HG03342 (cell line): ENCODE results near the gene DNAJB8.

Source experiments
- ATAC-seq: cut with Tn5 transposase; IDR thresholded peaks from one replicate; pipeline ENCODE4 v1.9.1; 2021; ENCODE audit warnings: mild to moderate bottlenecking, moderate library complexity; ENCODE audit not compliant: unreplicated experiment

DNAJB8 gene

DNA sequence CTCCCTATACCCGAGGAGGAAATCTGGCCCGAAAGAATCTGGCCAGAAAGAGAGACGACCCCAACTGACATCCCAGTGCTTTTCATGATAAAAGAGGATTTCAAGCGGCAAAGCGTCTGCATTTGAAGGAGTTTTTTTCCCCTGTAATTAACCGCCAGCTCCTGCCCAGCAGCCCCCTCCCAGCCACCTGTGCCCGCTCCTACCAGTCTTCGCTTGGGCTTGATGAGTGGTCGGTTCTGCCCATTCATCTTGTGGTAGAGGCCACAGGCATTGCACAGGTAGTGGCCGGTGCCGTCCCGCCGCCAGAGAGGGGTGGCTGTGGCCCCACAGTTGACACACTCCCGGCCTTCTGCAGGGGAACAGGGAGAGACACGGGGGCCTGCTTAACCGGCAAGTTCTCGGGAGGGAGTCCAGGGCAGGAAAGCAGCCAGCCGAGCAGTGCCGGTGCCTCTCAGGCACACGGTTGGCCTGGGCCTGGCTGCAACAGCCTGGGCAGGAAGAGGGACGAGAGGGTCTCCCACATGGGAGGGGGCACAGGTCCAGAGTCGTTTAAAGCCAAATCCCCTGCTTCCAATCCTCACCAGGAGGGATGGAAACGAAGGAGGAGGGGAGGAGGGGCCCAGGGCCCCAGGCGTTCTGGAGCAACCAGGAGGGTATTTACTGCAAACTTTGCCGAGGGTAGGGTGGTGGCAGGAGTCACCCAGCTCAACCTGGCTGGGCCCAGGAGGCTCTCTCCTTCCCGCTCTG is 17.1 kb upstream of the DNAJB8 start:
- no peak for ATAC-seq

DNA sequence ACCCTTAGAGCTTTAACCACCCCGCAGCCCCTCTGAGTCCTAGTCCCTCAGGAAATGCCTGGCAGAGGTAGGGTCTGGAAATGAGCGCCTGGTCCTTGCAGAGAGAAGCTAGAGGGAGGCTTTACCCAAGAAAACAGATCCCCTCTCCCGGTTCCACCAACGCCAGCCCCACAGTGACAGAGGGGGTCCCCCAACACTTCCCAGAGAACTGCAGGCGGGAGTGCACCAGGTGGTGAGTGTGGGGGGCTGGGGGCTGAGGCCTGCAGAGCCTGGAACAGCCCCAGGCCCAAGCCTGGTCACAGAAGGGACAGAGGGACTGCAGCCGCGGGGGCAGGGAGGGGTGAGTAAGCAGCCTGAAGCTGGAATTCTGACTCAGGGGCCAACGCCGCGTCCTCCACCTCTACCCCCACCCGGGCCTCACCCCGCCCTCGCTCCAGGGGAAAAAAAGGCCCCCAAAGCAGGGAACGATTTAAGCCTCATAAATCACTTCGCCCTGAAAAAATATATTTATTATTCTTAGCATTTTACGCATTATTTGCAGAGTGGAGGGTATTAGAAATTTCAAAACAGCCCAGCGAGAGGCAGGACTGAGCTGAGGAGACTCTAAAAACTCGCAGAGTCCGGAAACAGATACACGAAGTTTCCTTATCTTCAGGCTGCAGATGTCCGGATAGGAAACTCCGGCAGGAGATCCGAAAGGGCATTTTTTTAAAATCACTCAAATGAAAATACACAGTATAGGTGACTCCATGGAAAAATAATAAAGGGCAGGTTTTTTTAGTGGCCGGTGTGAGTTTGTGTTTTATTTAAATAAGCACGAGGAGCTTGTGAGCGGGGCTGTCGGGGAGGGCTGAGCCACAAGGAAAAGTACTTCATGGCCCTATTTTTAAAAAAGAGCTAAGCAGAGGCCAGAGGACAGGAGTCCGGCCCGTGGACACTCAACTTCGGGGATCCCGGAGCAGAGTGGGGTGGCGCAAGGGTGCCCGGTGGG is 16.3 kb upstream of the DNAJB8 start:
- no peak for ATAC-seq

GRCh38 chr3:128482175-128482574 is 15.5 kb upstream of the DNAJB8 start:
- ATAC-seq, result no peak

DNA sequence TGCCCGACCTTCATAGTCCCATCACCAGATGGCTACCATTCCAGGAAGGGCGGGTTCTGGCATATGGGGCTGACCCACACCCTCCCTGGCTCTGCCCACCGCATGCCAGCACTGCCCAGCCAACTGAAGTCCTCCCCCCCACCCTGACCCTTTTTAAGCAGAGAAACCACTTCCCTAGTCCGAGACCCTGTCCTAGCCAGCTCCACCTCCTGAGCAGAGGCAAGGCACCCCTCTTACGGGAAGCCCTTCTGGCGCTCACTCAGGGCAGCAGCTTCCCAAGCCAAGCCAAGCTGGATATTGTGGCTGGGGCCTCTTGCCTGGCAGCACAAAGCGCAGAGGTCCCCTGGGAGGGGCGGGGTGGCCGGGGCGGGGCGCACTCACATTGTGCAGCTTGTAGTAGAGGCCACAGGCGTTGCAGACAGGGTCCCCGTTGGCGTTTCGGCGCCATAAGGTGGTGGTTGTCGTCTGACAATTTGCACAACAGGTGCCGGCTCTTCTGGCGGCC is 14.8 kb upstream of the DNAJB8 start:
- no peak for ATAC-seq

DNA sequence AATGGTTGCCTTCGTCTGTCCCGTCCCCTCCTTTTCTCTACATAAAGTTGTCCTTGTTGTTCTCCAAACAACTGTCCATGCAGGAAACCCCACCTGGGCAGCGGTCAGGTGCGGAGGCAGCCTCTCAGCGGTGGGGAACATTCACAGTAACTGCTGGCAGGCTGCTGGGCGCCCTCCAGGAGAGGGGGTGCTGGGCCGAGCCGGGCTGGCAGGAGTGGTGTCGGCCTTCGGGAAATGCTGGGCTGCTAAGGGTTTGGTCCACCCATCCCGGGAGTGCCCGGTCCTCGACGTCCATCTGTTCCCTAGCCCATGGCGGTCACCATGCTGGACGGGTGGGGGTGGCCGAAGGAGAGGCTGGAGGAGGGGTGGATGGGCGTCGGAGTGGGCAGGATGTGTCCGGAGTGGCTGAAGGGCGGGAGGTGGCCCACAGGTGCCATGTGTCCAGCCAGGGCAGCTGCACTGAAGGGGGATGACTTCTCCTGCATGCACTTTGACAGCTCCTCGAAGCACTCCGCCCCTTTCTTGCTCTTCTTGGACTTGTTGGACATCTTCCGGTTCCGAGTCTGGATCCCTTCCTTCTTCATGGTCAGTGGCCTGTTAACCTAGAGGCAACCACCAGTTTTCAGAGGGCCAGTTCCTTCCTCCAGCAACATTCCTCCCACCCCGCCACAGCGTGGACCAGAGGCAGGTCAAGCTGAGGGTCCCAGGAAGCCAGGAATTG is 14.2 kb upstream of the DNAJB8 start:
- ATAC-seq, result no peak

DNA sequence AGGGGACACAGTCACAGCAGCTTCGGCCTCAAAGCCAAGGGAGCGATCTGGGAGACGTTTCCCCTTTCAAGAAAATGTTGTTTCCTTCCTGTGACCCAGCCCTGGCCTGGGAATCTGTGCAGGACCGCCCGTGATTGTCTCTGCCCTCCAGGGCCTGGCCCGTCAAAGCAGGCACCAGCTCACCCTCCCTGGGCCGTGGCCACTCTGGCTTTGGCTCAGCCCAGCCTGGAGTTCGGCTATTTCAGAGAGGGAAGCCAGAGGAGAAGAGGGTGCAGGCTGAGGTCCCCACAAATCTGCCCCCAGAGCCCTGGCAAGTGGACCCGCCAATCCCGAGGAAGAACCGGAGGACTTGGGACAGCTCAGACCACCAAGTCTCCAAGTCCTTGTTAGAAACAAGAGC is 13.6 kb upstream of the DNAJB8 start:
- no peak for ATAC-seq

- ATAC-seq, result no peak
Observed at GRCh38 chr3:128479558-128480086, 12.9 kb upstream of the DNAJB8 start.

GRCh38 chr3:128478576-128479506 is 12.2 kb upstream of the DNAJB8 start:
- no peak for ATAC-seq

DNA sequence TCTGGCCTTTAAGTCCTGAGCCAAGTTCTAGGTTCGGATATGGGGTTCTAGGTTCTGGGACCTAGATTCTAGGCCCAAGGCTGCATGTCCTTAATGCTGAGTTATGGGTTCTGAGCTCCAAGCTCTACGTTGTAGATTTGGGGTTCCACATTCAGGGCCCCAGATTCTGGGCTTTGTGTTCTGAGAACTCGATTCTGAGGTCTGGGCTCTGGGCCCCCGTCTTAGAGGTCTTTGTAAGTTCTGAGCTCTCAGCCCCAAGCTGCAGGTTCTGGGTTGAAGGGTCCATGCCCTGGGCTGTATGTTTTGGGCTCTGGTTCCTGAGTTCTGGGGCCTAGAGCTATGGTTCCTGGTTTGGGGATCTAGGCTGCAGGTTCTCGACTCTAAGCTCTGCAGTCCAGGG is 10.0 kb upstream of the DNAJB8 start:
- no peak for ATAC-seq

- no peak for ATAC-seq
Observed at GRCh38 chr3:128475355-128475754, 8.7 kb upstream of the DNAJB8 start.

GRCh38 chr3:128473737-128474136 is 7.0 kb upstream of the DNAJB8 start:
- no peak for ATAC-seq

DNA sequence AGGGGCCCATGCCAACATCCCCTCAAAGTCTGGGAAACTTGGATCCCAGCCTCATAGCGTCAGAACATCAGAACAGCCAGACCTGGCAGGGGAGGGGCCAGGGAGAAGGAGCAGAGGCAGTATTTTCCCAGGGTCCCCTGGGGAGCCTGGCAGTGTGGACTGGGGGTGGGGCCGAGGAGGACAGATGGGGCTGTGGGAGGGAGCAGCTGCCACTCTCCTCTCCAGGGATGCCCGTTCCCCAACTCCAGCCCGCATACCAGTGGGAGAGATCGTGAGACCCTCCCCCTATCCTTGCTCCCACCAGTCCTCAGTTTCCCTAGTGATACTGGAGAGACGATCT is 6.5 kb upstream of the DNAJB8 start:
- ATAC-seq, result no peak

GRCh38 chr3:128472449-128473179 is 5.9 kb upstream of the DNAJB8 start:
- ATAC-seq, result no peak

- no peak for ATAC-seq
Observed at GRCh38 chr3:128471720-128472119, 5.0 kb upstream of the DNAJB8 start.

DNA sequence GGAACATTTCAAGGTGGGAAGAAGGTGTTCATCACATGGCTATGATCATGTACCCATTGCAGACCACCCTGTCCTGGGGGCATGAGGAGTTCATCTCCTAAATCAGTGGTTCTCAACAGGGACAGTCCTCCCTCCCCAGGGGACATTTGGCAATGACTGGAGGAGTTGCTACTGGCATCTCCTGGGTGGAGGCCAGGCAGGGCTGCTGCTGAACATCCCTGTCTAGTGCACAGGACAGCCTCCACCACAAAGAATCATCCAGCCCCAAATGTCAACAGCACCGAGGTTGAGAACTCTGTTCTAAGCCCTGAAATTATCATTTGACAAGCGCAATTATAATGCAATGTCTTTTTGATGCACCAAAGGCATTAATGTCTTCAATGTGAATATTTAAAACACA is 4.4 kb upstream of the DNAJB8 start:
- ATAC-seq, result no peak

GRCh38 chr3:128470134-128470899 is 3.6 kb upstream of the DNAJB8 start:
- ATAC-seq, result no peak

DNA sequence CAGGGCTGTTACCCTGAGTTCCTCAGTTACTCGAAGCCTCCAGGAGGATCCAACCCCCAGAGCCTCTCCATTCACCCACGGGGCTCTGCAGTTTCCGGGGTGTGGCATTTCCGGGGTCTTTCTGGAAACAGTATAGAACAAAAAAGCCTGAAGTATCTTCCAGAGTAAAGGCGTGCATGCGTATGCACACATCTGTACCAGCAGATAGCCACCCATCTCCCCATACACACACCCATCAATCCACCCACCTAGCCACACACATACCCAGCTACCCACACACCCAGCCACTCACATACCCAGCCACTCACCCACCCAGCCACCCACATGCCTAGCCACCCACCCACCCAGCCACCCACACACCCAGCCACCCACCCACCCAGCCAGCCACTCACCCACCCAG is 2.9 kb upstream of the DNAJB8 start:
- ATAC-seq, result no peak

DNA sequence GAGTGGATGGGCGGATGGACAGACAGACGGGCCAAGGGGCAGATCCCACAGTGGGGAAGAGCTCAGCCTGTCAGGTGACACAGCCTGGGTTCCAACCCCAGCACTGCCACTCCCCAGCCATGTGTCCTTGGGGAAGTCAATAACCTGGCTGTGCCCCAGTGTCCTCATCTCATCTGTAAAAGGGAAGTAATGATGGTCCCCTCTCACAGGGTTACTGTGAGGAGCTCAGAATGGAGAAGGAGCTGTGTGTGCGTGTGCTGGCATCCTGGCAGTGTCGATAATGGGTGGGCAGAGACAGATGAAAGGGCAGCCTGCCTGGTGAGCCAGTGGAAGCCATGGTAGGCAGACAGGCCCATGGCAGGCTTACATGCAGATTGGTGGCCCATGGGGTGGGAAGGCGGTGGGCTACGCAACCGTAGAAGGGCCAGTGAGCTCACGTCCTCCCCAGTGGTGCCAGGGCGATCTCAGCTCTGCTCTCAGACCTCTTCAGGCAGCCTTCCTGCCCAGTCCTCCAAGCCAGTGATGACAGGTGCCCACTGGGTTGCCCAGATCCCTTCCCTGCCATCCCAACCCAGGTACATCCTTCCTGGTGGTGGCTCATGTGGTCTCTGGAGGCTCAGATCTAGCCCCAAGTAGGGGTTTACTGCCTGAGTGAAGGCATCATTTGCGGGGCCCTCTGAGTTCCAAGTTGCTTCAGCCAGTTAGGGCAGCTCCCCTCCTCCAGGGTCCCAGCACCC is 2.3 kb upstream of the DNAJB8 start:
- ATAC-seq, result no peak
